ENCODE measurements around the gene MUCL3.
"Not testable (repeated sequence)": the region's sequence is repeated elsewhere in the genome, so short reads cannot be mapped to it uniquely, and the experiment has no call there.

Gene MUCL3
- total RNA-seq = 0 to 0.31 reads per million in 2 donors

- DNase-seq = no peak
Observed at GRCh38 chr6:30940361-30940986, at the start of gene MUCL3. MUCL3 (plus strand) TSS chr6:30940973; CDS start chr6:30941000, 27 bp downstream.

DNA sequence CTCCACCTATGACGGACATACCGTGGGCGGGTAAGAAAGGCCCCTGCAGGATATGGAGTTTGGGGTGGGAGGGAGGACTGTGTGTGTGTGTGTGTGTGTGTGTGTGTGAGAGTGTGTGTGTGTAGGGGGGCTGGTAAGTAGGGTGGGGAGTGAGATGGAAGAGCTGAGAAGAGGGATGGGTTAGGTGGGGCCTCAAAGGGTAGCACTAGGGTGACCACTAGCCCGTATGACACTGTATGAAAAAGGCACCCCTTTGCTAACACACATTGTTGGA lies 49.4 kb upstream of the MUCL3 start:
- no peak for DNase-seq

DNA sequence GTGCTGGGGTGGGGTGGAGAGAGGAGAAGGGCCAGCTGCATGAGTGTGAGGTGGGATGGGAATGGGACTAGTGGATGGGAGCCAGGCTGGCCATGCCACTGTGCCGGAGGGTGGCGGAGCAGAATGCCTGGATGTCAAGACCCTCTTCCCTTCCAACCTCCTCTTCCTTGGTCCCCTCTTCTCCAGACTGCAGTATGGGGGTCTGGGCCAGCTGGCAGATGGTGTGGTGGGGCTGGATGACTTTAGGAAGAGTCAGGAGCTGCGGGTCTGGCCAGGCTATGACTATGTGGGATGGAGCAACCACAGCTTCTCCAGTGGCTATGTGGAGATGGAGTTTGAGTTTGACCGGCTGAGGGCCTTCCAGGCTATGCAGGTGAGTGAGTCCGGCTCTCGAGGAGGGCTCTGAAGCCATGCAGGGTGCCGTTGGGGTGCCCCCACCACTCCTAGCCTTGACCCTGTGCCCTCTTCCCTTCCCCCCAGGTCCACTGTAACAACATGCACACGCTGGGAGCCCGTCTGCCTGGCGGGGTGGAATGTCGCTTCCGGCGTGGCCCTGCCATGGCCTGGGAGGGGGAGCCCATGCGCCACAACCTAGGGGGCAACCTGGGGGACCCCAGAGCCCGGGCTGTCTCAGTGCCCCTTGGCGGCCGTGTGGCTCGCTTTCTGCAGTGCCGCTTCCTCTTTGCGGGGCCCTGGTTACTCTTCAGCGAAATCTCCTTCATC lies 48.8 kb upstream of the MUCL3 start:
- no peak for DNase-seq

GRCh38 chr6:30893001-30893591 lies 47.7 kb upstream of the MUCL3 start:
- no peak for DNase-seq

DNA sequence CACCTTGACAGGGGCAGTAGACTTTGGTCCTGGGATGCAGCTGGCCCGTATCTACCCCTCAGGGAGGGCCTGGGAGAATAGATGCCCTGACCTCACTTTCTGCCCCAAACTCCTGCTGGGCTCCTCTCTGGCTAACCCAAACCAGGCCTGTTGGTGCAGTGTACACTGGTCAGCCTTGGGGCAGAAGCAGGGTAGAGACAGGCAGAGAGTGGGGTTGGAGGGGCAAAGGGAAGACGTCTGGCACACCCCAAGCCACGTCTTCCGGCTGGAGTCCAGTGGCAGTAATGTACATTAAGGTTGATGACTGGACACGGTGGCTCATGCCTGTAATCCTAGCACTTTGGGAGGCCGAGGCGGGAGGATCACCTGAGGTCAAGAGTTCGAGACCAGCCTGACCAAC lies 47.1 kb upstream of the MUCL3 start:
- DNase-seq = no peak

DNA sequence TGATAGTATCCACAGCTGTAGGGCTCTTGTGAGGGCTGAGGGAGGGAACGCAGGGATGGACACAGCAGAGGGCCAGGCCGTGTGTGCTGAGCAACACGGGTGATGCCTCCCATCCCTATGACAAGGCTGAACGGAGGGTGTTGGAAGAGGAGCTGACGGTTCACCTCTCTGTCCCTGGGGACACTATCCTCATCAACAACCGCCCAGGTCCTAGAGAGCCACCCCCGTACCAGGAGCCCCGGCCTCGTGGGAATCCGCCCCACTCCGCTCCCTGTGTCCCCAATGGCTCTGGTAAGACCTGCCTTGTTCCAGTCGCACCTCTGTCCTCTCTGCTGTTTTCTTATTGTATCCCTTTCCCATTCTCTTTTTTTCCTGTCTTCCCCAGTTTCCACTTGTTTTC lies 46.4 kb upstream of the MUCL3 start:
- DNase-seq = no peak

DNA sequence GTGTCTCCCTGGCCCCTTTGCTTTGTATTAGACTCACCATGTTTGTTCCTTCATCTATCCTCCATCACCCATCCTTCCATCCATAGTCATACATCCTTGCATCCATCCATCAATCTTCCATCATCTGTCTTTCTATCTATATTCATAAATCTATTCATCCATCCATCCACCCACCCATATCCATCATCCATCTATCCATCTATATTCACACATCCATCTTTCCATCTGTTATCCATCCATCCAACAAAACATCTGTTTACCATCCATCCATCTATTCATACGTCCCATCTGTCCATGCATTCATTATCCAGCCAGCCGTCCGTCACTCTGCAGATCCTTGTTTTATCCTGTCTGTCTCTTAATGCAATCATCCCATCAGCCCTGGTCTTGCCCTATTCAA lies 45.8 kb upstream of the MUCL3 start:
- no peak for DNase-seq

- no peak for DNase-seq
Observed at GRCh38 chr6:30895343-30895742, 45.4 kb upstream of the MUCL3 start.

GRCh38 chr6:30896541-30896940 lies 44.2 kb upstream of the MUCL3 start:
- DNase-seq = no peak

GRCh38 chr6:30897882-30898281 lies 42.9 kb upstream of the MUCL3 start:
- no peak for DNase-seq

DNA sequence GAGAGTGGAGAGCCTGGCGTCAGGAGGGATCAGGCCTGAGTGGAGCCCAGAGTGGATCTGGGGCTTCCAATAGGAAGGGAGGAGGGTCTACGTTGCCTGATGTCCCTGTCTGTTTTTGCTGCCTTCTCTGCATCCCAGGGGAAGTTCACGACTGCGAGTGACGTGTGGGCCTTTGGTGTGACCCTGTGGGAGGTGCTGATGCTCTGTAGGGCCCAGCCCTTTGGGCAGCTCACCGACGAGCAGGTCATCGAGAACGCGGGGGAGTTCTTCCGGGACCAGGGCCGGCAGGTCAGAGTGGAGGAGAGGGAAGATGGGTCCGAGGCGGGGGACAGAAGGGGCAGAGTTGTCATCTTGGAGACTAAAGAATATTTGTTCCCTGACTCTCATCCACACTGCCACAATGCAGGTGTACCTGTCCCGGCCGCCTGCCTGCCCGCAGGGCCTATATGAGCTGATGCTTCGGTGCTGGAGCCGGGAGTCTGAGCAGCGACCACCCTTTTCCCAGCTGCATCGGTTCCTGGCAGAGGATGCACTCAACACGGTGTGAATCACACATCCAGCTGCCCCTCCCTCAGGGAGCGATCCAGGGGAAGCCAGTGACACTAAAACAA lies 41.9 kb upstream of the MUCL3 start:
- DNase-seq = no peak

DNA sequence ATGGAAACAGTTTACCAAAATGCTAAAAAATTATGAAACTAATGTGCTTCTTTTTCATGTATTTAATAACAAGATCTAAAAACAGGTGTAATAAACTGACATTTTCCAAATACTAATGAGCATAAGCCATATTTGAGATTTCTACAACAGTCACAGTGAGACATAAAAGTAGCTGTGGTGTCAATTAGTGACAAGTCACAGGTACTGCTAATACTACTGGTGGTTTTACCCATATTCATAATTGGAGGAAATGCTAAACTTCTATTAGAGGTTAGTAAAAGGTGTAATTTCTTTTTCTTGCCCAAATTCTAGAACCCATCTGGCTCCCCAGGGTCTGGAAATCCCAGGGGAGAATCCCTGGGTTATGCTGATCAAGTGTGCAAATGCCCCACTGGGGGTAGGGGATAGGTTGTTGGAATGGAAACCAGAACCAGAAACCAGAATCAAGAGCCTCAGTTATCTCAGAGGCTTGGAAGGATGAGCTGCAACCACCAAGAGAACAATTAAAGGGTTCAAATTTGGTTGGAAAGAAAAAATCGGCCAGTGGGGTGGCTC lies 39.8 kb upstream of the MUCL3 start:
- DNase-seq = no peak

- DNase-seq = no peak
Observed at GRCh38 chr6:30901436-30901835, 39.3 kb upstream of the MUCL3 start.

GRCh38 chr6:30902196-30902595 lies 38.6 kb upstream of the MUCL3 start:
- not testable (repeated sequence) for DNase-seq

GRCh38 chr6:30902709-30903108 lies 38.1 kb upstream of the MUCL3 start:
- DNase-seq = no peak

- no peak for DNase-seq
Observed at GRCh38 chr6:30903236-30903635, 37.5 kb upstream of the MUCL3 start.

DNA sequence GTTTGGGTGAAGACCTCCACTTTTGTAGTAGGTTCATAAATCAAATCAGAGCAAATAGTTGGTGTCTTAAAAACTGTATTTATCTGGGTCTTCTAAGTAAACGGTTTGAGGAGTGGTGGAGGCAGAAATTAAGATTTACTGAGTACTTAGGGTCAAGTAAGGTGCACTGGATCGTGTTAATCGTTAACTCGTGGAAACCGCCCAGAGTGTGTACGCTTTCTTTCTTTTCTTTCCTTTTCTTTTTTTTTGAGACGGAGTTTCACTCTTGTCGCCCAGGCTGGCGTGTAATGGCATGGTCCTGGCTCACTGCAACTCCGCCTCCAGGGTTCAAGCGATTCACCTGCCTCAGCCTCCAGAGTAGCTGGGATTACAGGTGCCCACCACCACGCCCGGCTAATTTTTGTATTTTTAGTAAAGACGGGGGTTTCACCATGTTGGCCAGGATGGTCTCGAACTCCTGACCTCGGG lies 33.4 kb upstream of the MUCL3 start:
- DNase-seq = not testable (repeated sequence)

DNA sequence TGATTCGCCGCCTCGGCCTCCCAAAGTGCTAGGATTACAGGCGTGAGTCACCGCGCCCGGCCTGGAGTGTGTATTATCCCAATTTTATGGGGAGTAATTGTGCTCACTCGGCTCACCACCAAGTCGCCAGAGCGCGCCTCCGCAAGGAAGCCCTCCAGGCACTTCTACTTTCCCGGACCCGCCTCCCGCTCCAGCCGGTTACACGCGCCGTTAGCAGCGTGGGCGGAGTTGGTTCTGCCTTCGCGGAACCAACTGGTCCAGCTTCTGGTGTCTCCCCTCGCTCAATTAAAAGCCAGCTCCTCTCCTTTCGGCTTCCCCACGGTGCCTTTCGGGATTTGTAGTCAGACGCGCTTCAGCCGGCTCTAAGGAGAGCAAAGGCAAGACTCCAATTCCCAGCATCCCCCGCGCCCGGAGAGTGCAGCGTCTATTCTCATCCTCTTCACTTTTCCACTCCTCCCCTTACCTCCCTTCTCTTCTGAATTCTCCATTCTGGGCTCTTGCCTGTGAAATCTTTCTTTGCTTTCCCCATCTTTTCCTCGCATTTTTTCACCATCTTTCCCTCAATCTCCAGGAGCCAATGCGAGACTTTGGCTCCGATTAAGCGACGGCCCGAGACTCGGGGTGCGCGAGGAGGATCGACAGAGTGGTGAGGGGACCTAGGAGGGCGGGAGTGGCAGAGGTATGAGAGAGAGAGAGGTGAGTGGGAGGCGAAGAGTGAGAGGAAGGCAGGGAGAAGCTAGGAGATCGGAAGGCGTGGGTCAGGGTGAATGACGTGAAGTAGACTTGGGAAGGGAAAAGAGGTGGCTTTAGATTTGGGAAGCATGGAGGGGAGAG lies 32.8 kb upstream of the MUCL3 start, which contains the start of gene GTF2H4:
Gene GTF2H4 (plus strand): TSS at position 450 of the 834 bp plus-strand sequence.
- DNase-seq = peak; percentile 79 to 98 (median 91)

- no peak for DNase-seq
Observed at GRCh38 chr6:30908700-30909099, 32.1 kb upstream of the MUCL3 start.

DNA sequence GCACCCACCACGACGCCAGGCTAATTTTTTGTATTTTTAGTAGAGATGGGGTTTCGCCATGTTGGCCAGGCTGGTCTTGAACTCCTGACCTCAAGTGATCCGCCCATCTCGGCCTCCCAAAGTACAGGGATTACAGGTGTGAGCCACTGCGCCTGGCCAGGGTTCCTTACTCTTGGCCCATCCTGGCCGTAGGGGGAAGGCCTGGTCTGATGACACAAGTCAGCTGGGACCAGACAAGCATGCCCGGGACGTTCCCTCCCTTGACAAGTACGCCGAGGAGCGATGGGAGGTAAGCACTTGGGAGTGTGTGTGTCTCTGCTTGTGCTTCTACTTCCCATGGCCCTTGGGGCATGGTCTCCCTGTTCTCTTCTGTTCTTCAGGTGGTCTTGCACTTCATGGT lies 30.3 kb upstream of the MUCL3 start:
- DNase-seq = not testable (repeated sequence)

DNA sequence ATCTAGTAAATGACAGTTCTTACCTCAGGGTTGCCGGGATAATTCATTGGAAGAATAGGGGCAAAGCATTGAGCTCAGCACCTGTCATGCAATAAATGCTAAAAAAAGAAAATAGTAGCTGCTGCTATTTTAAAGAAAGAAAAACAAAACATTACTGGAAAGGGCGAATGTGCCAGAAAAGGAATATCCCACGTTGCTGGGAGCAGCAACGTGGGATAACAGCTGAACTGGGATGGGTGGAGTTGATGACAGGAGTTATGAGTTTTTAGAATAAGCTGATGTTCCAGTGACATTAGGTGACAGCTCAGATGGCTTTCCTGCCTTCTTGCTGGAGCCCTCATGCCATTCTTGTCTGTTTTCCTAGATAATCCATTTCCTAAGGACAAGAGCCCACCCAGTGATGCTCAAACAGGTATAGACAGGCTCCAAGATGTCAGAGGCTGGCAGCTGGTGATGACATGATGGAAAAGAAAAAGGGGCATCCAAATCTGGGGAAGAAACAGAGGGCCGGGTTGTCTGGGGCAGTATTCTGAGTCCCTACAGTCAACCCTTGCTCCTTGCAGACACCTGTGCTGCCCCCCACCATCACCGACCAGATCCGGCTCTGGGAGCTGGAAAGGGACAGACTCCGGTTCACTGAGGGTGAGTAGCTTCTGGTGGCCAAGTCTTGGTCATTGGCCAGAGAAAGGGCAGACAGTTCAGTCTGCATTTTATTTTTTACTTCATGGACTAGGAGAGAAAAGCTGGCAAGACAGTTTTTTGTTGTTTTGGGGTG lies 27.8 kb upstream of the MUCL3 start:
- no peak for DNase-seq

DNA sequence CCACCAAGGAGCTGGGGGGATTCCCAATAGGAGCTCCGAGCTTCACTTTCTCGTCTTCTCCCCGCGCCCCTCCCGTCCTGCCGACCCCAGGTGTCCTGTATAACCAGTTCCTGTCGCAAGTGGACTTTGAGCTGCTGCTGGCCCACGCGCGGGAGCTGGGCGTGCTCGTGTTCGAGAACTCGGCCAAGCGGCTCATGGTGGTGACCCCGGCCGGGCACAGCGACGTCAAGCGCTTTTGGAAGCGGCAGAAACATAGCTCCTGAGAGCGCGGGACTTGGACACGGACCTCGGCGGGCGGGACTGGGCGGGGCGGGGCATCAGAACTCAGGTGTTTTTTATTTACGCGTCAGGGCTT lies 27.1 kb upstream of the MUCL3 start:
- DNase-seq = no peak

Measured in T-helper 2 cell (primary cell).